GM13976 (cell line): Measurements from ENCODE around the gene FIG4.
A peak's percentile ranks its signal among the peaks of the same experiment; 100 is the strongest.

ENCODE experiments used
- DNase-seq: peaks from one replicate; pipeline ENCODE4 v3.0.0; 2012; ENCODE audit warnings: low spot score
- CTCF ChIP-seq: IDR thresholded peaks from 2 replicates; pipeline ENCODE4 v1.5.1; 2012; ENCODE audit warnings: borderline replicate concordance, mild to moderate bottlenecking; ENCODE audit not compliant: insufficient read depth; ENCODE audit errors: extremely low read depth, missing control alignments, control extremely low read depth
- in situ Hi-C: fragments of 300-500 bp; cut with MboI; formaldehyde crosslinking; loops from one replicate; pipeline ENCODE4 v1.12.0; 2022; ENCODE audit warnings: low sequenced_read_pairs, mixed read lengths, inconsistent platforms; ENCODE audit not compliant: unreplicated experiment

The FIG4 gene

GRCh38 chr6:109686566-109687265 is 4.4 kb upstream of the FIG4 start:
- in situ Hi-C loops: no loop called here
- TF ChIP-seq CTCF: no peak
- no peak for DNase-seq

- TF ChIP-seq CTCF: no peak
- DNase-seq: no peak
- in situ Hi-C loops: no loop called here
These were observed 3.8 kb upstream of the FIG4 start for GRCh38 chr6:109687271-109687761.

- no peak for TF ChIP-seq CTCF
- in situ Hi-C loops: no loop called here
- peak; percentile 74 for DNase-seq
These were observed 741 bp upstream of the FIG4 start for GRCh38 chr6:109690373-109690736.

GRCh38 chr6:109693111-109693510 is 2.0 kb downstream of the FIG4 start:
- DNase-seq: peak; percentile 28

GRCh38 chr6:109695468-109695867 is 4.4 kb downstream of the FIG4 start:
- no peak for DNase-seq
- TF ChIP-seq CTCF: no peak
- in situ Hi-C loops: no loop called here

More at GRCh38 chr6:109693111-109693510, 2.0 kb downstream of the FIG4 start:
- in situ Hi-C loops: no loop called here
- no peak for TF ChIP-seq CTCF

GRCh38 chr6:109696355-109696754 is 5.3 kb downstream of the FIG4 start:
- in situ Hi-C loops: no loop called here
- no peak for TF ChIP-seq CTCF
- no peak for DNase-seq
